GM12891 (cell line): ENCODE data around the gene OSMR.

Experiments
- PAX5 ChIP-seq: IDR thresholded peaks from 2 replicates; pipeline ENCODE4 v1.6.1; 2011; ENCODE audit warnings: low read length, moderate library complexity, mild to moderate bottlenecking; ENCODE audit not compliant: insufficient read depth, severe bottlenecking
- POLR2A ChIP-seq: IDR thresholded peaks from 2 replicates; pipeline ENCODE4 v1.6.1; 2011; ENCODE audit warnings: low read depth, low read length, control low read depth
- POLR2AphosphoS5 ChIP-seq: IDR thresholded peaks from 2 replicates; pipeline ENCODE4 v1.6.1; 2011; ENCODE audit warnings: low read depth, low read length, control low read depth
- POU2F2 ChIP-seq: IDR thresholded peaks from 2 replicates; pipeline ENCODE4 v1.6.1; 2011; ENCODE audit warnings: low read depth, mild to moderate bottlenecking, control low read depth, low read length, moderate library complexity
- SPI1 ChIP-seq: IDR thresholded peaks from 2 replicates; pipeline ENCODE4 v1.6.1; 2011; ENCODE audit warnings: low read depth, low read length, control low read depth
- TAF1 ChIP-seq: IDR thresholded peaks from 2 replicates; pipeline ENCODE4 v1.6.1; 2011; ENCODE audit warnings: low read depth, low read length, control low read depth

DNA sequence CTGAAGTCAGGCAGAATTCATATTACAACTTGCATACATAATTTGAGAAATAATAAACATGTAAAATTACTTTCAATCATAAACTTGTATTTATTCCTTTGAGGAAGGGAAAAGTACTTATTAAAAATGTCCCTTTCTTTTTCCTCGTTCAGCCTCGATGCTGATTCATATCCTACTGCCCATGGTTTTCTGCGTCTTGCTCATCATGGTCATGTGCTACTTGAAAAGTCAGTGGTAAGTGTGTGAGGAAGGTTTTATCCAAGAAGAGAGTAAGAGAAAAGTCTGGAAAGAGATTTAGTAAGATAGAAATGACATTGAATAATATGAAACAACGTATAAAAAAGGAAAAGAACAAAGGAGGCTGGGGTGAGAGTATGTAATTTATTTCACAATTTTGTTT lies 85.9 kb downstream of the OSMR start:
- TF ChIP-seq POLR2A (no peak), POLR2AphosphoS5 (no peak), TAF1 (no peak), SPI1 (no peak), POU2F2 (no peak), PAX5 (no peak)
